Parathyroid adenoma (tissue), 2 donors: ENCODE data around the gene MTSS2.

Experiments used
- H2AFZ ChIP-seq: fragments of 300-600 bp; sonication (generic); one replicate; pipeline ENCODE4 v1.7.0; 2017; ENCODE audit warnings: antibody characterized with exemption, mild to moderate bottlenecking
- H3K27ac ChIP-seq: fragments of 300-600 bp; sonication (generic); one replicate; pipeline ENCODE4 v1.7.0; 2017
- H3K27me3 ChIP-seq: fragments of 300-600 bp; sonication (generic); one replicate; pipeline ENCODE4 v1.7.0; 2017; ENCODE audit warnings: low read length; ENCODE audit not compliant: control insufficient read depth, insufficient read depth
- H3K36me3 ChIP-seq: fragments of 300-600 bp; sonication (generic); one replicate; pipeline ENCODE4 v1.7.0; 2017; ENCODE audit warnings: low read length; ENCODE audit not compliant: control insufficient read depth, insufficient read depth
- H3K4me1 ChIP-seq: fragments of 300-600 bp; sonication (generic); one replicate; pipeline ENCODE4 v1.7.0; 2017; ENCODE audit warnings: control low read depth
- H3K4me2 ChIP-seq: fragments of 300-600 bp; sonication (generic); one replicate; pipeline ENCODE4 v1.7.0; 2017; ENCODE audit warnings: low read length
- H3K4me3 ChIP-seq: fragments of 300-600 bp; sonication (generic); one replicate; pipeline ENCODE4 v1.7.0; 2017; ENCODE audit warnings: low read depth, low read length
- H3K79me2 ChIP-seq: fragments of 300-600 bp; sonication (generic); one replicate; pipeline ENCODE4 v1.7.0; 2017; ENCODE audit warnings: control low read depth
- H3K9ac ChIP-seq: fragments of 300-600 bp; sonication (generic); one replicate; pipeline ENCODE4 v1.7.0; 2017; ENCODE audit warnings: mild to moderate bottlenecking
- H3K9me3 ChIP-seq: fragments of 300-600 bp; sonication (generic); one replicate; pipeline ENCODE4 v1.7.0; 2017; ENCODE audit warnings: low read length; ENCODE audit not compliant: control insufficient read depth
- CTCF ChIP-seq: fragments of 300-600 bp; sonication (generic); IDR thresholded peaks from one replicate; pipeline ENCODE4 v1.7.0; 2017; ENCODE audit warnings: antibody characterized with exemption, mild to moderate bottlenecking
- donor health status: primary hyperparathyroidism.

Gene MTSS2

GRCh38 chr16:70725912-70726828, 40.3 kb upstream of the MTSS2 start:
- no peak overlapping the region for H3K4me3 ChIP-seq

GRCh38 chr16:70725024-70725911, 39.4 kb upstream of the MTSS2 start:
- Histone ChIP-seq H3K4me3 (no peak overlapping the region), H3K79me2 (no peaks in the 10 kb centered on the region), H3K4me1 (no peaks in the 10 kb centered on the region), H3K27ac (no peak overlapping the region), H3K4me2 (no peak overlapping the region), H3K9ac (no peak overlapping the region), H2AFZ (no peak overlapping the region), H3K9me3 (no peaks in the 10 kb centered on the region), H3K27me3 (no peaks in the 10 kb centered on the region), H3K36me3 (no peaks in the 10 kb centered on the region)
- no peak for TF ChIP-seq CTCF

More at GRCh38 chr16:70725912-70726828, 40.3 kb upstream of the MTSS2 start:
- Histone ChIP-seq H3K27me3 (no peaks in the 10 kb centered on the region), H3K36me3 (no peaks in the 10 kb centered on the region), H3K9me3 (no peaks in the 10 kb centered on the region), H2AFZ (no peak overlapping the region), H3K4me2 (no peak overlapping the region), H3K9ac (no peak overlapping the region), H3K79me2 (no peaks in the 10 kb centered on the region), H3K4me1 (no peaks in the 10 kb centered on the region), H3K27ac (no peak overlapping the region)
- no peak for TF ChIP-seq CTCF

DNA sequence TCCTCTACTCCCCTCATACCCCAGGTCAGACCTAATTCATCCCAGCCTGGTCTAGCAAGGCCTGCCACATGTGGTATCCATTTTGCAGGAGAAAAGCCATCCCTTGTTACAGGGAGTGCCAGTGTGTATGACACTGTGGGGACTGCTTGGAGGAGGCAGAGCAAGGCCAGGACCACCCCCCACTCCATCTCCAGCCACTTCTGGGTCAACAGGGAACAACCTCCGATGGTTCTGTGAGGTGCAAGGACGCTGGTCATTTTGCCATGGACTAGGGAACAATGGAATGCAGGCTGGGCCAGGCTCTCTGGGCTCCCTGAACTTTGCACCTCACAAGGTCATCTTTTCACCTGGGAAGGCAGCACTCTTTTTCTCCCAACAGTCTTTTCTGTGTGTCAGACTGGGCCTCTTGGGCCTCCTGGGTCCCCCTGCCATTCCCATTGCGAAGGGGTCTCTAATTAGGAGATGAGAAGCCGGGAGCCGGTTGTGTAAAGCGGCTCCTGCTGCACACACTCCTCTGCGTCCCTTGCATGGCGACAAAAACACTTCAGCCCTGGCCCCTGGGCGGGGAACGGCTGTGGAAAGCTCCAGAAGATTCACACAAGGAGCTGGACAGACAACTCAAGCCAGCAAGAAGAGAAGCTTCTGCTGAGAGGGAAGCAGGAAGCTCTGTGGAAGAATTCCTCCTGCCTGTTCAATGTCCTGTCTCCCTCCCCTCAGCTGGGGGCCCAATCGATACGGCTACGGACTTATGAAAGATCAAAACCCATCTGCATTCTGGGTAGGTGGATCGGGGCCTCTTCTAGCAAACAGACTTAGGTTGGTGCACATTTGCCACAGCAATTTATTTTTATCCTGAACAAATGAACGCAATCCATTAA, 38.5 kb upstream of the MTSS2 start:
- Histone ChIP-seq H3K9ac (no peak overlapping the region), H3K79me2 (no peaks in the 10 kb centered on the region), H3K9me3 (no peaks in the 10 kb centered on the region), H2AFZ (no peak overlapping the region), H3K36me3 (no peaks in the 10 kb centered on the region), H3K4me3 (no peak overlapping the region), H3K27me3 (no peaks in the 10 kb centered on the region), H3K4me1 (no peaks in the 10 kb centered on the region), H3K4me2 (no peak overlapping the region), H3K27ac (no peak overlapping the region)
- TF ChIP-seq CTCF = no peak

- no peaks in the 10 kb centered on the region for H3K79me2 ChIP-seq
- H3K27me3 ChIP-seq = no peaks in the 10 kb centered on the region
- no peak overlapping the region for H3K27ac ChIP-seq
- TF ChIP-seq CTCF = no peak
- no peaks in the 10 kb centered on the region for H3K36me3 ChIP-seq
- no peaks in the 10 kb centered on the region for H3K9me3 ChIP-seq
- H3K4me1 ChIP-seq = no peaks in the 10 kb centered on the region
- no peak overlapping the region for H3K4me2 ChIP-seq
- H3K9ac ChIP-seq = no peak overlapping the region
- no peak overlapping the region for H3K4me3 ChIP-seq
- no peak overlapping the region for H2AFZ ChIP-seq
Observed at GRCh38 chr16:70723740-70724145, 37.9 kb upstream of the MTSS2 start.
